Activated CD4-positive, alpha-beta T cell treated with anti-CD3 and anti-CD28 coated beads, Interleukin-2, amount 50 U/mL, for 48 hours (primary cell): ENCODE results near the gene ZNF512.
"Not testable (repeated sequence)": the region's sequence is repeated elsewhere in the genome, so short reads cannot be mapped to it uniquely, and the experiment has no call there.

Experiments
- DNase-seq, 2 experiments: peaks; one replicate each; pipeline ENCODE4 v3.0.0-alpha.2; 2020

Gene ZNF512

DNA sequence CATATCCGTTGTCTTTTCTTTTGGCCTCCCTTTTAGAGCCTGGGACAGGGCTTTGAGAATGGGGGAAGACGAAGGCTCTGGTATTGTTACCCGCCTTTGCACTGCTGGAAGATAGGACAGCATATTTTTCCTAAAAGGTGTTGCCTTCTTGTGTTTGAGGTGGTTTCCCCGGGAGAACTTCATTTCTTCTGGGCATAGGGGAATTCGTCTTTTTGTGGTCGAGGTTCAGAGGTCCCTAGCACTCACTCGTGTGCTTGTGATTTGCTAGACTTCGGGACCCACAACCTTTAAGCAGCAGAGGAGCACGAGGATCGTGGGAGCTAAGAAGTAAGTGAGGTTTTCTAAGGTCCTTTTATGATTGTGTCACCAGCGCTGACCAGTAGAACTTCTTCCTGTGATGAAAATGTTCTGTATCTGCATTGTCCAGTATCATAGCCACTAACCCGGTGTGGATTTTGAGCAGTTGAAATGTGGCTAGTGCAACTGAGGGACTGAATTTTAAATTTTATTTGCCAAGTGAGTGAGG, 611 bp downstream of the ZNF512 start:
- no peak for DNase-seq

DNA sequence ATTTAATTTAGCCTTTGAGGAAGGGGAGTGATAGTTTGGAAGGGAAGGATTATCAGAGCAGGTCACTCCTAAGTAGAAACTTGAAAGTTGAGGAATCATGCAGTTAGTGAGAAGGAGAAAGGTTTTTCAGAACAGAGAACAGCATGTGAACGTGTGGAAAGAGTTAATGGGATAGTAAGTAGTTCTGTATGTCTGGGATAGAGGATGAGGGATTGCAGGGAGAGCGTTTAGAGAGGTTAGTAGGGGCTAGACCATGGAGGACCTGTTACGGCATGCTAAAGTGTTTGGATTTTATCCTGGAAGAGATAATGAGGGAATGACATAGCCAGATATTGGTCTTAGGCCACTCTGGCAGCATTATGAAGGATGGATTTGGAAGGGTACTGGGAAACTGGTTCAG, 1.8 kb downstream of the ZNF512 start:
- DNase-seq: no peak

DNA sequence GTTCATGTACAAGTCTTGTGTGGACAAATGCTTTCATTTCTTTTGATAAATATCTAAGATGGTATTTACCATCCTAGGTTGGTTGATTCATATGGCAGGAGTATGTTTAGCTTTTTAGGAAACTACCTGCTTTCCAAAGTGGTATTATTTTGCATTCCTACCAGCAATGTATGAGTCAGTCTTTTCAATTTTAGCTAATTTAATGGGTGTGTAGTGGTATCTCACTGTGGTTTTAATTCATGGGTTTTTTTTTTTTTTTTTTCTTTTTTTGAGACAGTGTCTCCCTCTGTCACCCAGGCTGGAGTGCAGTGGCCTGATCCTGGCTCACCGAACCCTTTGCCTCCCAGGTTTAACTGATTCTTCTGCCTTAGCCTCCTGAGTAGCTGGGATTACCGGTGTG, 4.2 kb downstream of the ZNF512 start:
- DNase-seq: peak; percentile 18 to 30

DNA sequence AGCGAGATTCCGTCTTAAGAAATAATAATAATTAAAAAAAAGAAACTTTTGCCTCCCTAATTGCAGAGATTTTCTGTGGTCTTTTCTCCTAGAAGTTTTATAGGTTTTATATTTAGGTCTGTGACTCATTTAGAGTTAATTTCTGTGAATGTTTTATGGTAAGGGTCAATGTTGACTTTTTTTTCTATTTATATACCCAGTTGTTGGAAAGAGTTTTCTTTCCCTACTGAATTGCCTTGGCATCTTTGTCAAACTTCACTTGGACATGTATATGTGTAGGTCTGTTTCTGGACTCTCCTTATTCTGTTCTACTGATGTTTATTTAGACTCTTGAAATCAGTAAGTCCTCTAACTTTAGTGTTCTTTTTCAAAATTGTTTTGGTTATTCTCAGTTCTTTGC, 5.5 kb downstream of the ZNF512 start:
- DNase-seq: no peak

DNA sequence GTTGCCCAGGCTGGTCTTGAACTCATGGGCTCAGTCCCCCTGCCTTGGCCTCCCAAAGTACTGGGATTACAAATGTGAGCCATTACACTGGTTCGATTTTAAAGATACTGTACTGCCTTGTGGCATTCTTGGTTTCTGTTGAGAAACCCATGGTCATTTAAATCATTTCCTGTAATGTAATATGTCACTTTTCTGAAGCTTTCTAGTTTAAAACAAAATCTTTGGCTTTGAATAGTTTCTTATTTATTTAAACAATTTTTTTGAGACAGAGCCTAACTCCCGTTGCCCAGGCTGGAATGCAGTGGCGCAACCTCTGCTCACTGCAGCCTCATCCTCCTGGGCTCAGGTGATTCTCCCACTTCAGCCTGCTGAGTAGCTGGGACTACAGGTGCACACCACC, 8.9 kb downstream of the ZNF512 start:
- peak in 1 of 2 experiments; percentile 18 for DNase-seq

DNA sequence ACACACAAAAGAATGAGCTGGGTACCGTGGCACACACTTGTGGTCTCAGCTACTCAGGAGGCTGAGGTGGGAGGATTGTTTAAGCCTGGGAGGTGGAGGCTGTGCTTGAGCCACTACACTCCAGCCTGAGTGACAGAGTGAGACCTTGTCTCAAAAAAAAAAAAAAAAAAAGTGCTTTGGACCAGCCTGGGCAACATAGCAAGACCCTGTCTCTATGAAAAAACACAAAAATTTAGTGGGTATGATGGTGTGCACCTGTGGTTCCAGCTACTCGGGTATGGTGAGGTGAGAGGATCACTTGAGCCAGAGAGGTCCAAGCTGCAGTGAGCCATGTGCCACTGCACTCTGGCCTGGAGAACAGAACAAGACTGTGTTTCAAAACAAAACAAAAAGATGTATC, 10.4 kb downstream of the ZNF512 start:
- DNase-seq: no peak

DNA sequence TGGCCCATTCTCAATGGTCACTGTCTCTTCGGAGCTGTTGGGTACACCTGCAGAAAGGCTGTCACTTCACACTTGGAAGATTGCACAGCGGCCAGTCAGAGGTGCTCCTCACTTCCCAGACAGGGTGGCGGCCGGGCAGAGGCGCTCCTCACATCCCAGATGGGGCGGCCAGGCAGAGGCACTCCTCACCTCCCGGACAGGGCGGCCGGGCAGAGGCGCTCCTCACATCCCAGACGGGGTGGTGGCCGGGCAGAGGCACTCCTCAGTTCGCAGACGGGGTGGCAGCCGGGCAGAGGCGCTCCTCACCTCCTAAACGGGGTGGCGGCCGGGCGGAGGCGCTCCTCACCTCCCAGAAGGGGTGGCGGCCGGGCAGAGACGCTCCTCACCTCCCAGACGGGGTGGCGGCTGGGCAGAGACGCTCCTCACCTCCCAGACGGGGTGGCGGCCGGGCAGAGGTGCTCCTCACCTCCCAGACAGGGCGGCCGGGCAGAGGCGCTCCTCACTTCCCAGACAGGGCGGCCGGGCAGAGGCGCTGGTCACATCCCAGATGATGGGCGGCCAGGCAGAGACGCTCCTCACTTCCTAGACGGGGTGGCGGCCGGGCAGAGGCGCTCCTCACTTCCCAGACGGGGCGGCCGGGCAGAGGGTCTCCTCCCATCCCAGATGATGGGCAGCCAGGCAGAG, 11.3 kb downstream of the ZNF512 start:
- not testable (repeated sequence) for DNase-seq

DNA sequence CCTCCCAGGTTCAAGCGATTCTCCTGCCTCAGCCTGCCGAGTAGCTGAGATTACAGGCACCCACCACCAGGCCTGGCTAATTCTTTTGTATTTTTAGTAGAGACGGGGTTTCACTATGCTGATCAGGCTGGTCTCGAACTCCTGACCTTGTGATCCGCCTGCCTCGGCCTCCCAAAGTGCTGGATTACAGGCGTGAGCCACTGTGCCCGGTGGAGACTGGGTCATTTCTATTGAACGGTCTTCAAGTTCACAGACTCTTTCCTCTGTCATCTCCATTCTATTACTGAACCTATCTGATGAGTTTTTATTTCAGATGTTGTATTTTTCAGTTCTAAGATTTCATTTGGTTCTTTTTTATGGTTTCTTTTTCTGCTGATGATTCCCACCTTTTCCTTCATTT, 12.6 kb downstream of the ZNF512 start:
- not testable (repeated sequence) for DNase-seq

DNA sequence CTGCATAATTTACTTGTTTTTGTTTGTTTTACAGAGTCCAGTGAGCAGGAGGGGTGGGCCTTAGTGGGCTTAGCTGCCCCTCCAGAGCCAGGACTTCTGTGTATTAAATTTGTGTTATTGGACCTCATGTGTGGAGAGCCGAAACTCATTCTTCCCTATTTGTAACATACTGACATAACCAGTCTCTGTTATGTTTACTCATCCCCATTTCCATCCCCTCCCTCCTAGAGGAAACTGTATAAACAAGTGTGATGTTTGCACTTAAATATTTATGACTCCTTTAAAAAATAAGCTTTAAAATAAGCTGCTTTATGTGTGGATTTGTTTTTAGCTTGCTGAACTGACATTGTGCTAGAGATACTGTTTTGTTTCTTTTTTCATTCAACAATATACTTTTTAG, 13.8 kb downstream of the ZNF512 start:
- DNase-seq: no peak

DNA sequence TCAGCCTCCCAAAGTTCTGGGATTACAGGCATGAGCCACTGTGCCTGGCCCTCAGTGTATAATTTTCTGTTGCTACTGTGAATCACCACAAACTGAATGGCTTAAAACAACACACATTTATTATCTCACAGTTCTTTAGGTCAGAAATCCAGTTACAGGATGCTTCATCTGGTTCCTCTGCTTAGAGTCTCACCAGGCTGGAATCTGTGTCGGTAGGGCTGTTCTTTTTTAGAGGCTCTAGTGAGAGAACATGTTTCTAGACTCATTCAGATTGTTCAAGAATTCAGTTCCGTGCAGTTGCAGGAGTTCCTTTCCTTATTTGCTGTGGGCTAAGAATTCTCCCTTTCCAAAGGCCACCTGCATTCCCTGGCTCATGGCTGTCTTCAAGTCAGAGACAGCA, 23.8 kb downstream of the ZNF512 start:
- no peak for DNase-seq

DNA sequence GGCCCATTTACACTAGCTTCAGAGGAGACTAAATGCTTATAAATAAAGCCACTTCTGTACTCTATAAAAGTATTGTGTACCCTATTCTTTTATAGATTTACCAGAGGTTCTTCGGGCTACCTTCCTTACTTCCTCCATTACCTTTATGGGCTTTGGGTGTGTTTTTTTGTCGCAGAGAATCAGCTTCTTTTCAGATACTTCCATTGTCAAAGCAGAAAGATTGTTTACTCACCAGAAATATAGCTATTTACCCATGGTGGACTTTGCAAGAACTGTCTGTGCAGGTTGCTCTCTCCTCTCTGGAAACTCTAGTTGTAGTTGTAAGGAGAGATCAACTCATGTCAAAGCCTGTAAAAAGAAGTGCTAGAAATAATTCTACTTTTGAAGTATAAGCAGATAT, 31.1 kb downstream of the ZNF512 start:
- no peak for DNase-seq

DNA sequence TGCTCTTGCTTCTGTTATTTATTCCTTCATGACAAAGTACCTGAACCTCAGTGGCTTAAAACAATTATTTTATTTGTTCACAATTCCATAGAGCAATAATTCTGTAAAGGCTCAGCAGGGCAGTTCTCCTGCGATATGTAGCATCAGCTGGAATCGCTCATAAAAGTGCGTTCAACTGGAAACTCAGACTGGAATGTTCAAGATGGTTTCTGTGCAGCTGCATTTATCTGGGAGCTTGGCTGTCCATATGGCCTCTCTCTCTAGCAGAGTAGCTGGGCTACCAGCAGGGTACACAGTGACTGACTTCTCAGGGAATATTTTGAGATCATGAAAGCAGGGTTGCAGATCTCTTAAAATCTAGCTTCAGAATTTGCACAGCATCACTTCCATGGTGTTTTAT, 32.5 kb downstream of the ZNF512 start:
- no peak for DNase-seq

DNA sequence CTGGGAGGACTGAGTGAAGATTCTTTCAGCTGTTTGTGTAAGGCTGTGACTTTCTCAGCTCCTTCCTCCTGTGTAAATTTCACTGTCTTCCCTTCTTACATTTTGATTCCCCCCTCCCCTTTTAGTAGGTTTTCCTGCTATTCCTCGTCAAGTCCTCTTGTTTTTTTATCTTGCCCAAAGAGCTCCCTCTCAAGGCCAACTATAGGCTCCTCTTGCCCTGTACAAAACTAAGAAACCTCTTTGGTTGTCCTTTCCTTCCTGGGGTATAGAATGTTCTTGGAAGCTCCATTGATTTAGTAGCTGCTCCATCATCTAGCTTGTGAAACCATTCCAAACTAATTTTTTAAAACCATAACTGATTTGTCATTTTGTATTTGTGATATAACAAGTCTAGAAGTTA, 38.7 kb downstream of the ZNF512 start:
- no peak for DNase-seq

DNA sequence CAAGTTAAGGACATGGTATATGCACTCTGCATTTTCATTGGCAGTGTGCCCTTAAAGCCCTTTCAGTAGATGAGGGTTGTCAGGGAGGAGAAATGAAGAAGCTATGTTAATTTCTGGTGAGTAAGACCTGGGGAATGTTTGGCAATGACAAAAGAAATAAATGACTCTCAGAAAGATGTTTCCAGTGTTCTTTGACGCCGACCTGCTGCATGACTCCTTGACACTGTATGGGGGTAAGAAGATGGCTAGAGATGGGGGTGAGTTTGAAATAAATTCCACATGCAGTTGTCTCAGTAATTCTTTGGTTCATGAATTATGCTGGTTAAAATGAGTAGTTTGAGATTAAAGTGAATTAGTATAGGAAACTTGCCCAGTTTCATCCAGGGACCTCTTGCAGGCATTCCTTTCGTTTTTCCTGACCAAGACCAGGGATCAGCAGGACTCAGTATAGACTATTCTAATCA, 40.1 kb downstream of the ZNF512 start:
- no peak for DNase-seq

DNA sequence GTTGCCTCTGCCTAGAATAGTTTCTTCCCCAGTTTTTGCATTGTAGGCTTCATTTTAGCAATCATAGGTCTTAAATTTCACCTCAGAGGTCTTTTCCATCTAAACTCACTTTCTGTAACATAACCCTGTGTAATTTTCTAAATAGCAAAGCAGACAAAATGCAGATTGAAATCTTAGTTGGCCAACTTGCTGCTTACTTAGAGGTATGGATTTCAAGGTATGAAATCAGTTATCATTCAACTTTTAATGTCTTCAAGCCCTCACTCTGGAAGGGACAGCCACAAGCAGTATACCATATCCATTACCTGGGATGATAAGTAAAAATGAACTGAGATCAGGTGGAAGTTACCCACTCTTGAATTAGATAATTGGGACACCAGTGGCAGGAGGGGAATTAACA, 42.1 kb downstream of the ZNF512 start:
- no peak for DNase-seq

DNA sequence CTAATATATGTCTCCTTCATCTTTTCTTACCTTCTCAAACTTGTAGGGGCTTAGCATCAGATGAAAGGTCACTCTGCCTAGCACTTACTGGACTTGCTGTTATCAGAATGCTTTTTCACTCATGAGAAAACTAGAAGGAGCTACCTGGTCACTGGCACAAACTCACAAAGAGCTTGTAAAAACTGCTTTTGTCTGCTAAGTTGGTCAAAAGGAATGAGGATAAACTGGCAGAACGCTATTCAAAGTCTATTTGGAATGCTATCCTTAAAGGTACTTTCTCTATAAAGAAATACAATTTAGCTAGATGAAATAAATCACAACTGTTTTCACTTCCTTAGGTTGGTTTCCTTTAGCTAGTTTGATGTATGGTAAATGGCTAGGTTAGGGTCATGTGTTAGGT, 43.5 kb downstream of the ZNF512 start:
- DNase-seq: not testable (repeated sequence)

DNA sequence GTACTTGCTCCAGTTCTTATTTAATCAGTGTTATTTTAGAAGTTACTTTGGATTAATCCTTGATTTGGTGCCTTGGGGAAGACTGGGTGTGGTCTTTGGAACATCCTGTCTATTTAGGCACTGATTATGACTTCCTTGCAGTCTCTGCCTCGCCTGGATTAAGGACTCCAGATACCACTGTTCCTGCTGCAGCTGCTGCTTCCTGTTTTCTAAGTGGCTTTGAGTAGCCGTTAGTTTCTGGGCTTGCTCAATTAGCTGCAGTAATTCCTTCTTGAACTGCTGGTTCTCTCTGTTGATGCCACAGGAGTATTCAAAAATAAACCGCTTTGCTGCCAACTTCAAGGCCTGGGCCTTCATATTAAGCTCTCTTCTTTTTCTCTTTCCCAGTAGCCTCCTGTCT, 44.1 kb downstream of the ZNF512 start:
- DNase-seq: not testable (repeated sequence)

DNA sequence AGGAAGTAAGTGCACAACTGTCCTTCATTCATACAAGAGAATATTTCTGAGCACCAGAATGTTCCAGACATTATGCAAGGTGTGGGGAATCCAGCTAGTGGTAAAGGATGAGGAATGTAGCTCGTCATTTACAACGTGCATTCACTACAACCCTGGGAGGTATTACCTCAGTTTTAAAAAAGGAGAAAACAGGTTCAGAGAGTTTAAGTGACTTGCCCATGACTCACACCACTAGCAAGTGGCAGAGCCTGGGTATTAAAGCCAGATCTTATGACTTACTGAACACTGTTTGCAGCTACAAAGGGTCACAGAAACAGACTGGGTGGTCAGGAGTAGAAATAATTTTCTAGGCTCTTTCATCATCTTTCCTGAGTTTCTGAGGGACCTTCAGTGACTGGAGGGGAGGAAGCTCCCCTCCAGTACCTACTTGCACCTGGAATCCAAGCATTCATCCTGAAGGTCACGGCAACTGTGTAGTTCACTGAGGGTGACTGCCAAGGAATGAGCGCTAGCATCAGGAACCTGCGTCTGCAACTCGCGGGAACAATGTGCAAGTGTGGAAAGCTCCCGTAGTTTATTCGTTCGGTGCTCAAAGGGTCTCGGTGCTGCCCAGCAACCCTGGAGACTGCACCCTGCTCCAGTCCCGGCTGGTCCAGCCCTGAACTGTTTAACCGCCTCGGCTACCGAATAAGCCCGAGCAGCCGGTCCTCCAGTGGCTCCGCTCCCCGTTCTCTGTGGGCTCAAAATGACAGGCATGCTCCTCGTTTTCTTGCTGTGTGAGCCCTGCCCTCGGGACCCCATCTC, 45.3 kb downstream of the ZNF512 start:
- no peak for DNase-seq

DNA sequence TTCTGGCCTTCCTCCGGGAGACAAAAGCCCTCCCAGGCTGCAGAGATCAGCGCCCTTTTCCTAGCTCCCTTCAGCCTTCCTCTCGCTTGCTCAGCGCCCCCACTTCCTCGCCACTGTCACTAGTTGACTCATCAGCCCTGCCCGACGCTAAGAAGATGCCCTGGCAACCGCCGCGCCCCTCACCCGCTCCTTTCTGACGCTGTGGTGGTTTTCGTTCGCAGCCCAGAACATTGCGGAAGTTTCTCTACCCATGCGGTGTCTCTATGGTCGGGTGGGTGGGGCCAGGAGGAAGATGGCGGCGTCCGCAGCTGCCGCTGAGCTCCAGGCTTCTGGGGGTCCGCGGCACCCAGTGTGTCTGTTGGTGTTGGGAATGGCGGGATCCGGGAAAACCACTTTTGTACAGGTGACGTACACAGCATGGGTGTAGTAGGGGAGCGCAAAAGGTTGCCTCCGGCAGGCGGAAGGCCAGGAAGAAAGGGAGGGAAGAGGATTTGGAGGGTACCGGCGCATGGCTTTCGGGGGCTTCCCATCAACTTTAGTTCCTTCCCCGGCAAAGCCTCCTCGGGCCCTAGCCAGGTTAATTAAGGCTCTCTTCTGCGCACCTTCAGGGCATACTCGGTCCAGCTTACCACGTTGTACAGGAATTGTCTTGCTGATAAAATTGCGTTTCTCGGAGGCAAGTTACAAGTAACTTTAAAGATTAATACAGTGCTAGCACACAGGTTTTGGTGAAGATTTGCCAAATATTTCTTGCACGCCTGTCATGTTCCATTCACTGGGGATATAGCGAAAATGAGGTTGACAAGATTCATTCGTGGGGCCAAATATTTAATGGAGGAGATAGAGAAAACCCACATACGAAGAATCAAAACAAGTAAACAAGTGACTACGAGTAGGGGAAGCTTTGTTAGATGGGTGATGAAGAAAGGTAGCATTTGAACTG, 46.2 kb downstream of the ZNF512 start, which contains the start of the genes CCDC121 and GPN1:
Gene CCDC121, minus strand, starts transcription at position 246 of the 943 bp plus-strand sequence. CDS start 1,213 bp downstream, outside the sequence.
Gene GPN1, plus strand, starts transcription at position 284 of the 943 bp plus-strand sequence. Its CDS starts 9 bp downstream, at position 293.
- peak; percentile 94 to 97 for DNase-seq

DNA sequence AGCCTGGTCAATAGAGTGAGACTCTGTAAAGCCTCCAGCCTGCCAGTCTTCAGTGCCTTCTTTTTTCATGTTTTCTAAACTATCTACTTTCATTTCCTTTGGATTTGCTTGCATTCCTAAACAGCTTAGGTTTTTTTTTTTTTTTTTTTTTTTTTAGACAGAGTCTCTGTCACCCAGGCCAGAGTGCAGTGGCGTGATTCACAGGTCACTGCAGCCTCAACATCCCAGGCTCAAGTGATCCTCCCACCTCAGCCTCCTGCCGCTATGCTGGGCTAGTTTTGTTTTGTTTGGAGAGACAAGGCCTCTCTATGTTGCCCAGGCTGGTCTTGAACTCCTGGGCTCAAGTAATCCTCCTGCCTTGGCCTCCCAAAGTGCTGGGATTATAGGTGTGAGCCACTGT, 47.4 kb downstream of the ZNF512 start:
- DNase-seq: not testable (repeated sequence)

DNA sequence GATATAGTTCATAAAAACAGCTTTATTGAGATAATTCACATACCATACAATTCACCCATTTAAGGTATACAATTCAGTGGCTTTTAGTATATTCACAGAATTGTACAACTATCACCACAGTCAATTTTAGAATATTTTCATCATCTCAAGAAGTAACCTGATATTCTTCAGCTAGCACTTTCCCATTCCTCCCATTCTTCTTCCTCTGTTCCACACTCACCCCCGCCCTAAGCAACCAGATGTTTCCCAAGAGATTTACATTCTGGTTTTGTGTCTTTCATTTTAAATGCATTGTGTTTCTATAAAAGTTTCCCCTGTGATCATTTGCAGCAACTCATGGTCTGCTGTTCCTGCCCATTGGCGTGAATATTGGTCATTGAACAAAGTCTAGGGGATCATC, 51.4 kb downstream of the ZNF512 start:
- DNase-seq: no peak

DNA sequence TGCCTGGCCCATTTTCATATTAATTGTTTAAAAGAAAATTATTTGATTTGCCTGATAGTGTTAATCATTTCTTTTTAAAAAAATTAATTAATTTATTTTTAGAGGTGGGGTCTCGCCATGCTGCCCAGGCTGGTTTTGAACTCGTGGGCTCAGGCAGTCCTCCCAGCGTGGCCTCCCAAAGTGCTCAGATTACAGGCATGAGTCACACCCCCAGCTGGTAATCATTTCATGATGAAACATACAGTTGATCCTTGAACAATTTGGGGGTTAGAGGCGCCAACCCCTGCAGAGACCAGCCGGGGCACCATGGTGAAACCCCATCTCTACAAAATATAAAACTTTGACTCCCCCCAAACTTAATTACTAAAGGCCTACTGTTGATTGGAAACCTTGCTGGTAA, 53.9 kb downstream of the ZNF512 start:
- no peak for DNase-seq
